AG08395 (cell line): ENCODE measurements around the gene MTM1.

Experiments used
- DNase-seq: peaks from one replicate; pipeline ENCODE4 v3.0.0; 2012; ENCODE audit warnings: mixed read lengths, low spot score

The MTM1 gene

GRCh38 chrX:150719621-150720020 lies 151.2 kb downstream of the MTM1 start:
- DNase-seq, result no peak
